ENCODE measurements around the gene MAP4K2. TPM values are rescaled to one million over a fixed set of nuclear protein-coding genes. Genes with fewer than 3 reads are reported as not detected.

Gene MAP4K2
- total RNA-seq, 1 experiment from 2014 or later = 24.5 TPM

- no peak for TF ChIP-seq ZBTB43 (CRISPR knock-in tag; IDR thresholded peaks at IDR 0.05)
- TF ChIP-seq ZNF416 (CRISPR knock-in tag; IDR thresholded peaks at IDR 0.05) = no peak
- TF ChIP-seq ZNF281 (CRISPR knock-in tag; IDR thresholded peaks at IDR 0.05) = no peak
- TF ChIP-seq GTF2I (CRISPR knock-in tag; conservative IDR thresholded peaks at IDR 0.05) = no peak
- TF ChIP-seq ATF1 (CRISPR knock-in tag; IDR thresholded peaks at IDR 0.05) = no peak
- TF ChIP-seq OVOL2 (CRISPR knock-in tag; IDR thresholded peaks at IDR 0.05; ENCODE audit: borderline replicate concordance) = no peak
- TF ChIP-seq JUN (CRISPR knock-in tag; IDR thresholded peaks at IDR 0.05) = no peak
- no peak for TF ChIP-seq ELF4 (CRISPR knock-in tag; IDR thresholded peaks at IDR 0.05; ENCODE audit: low read depth)
- no peak for TF ChIP-seq IRF1 (CRISPR knock-in tag; IDR thresholded peaks at IDR 0.05)
- TF ChIP-seq NR1H2 (CRISPR knock-in tag; IDR thresholded peaks at IDR 0.05) = no peak
- TF ChIP-seq ESRRA (CRISPR knock-in tag; IDR thresholded peaks at IDR 0.05; ENCODE audit: borderline replicate concordance) = no peak
- TF ChIP-seq ZNF232 (CRISPR knock-in tag; IDR thresholded peaks at IDR 0.05) = no peak
- no peak for TF ChIP-seq ZBTB21 (CRISPR knock-in tag; IDR thresholded peaks at IDR 0.05; ENCODE audit: borderline replicate concordance)
- no peak for TF ChIP-seq EMX1 (CRISPR knock-in tag; IDR thresholded peaks at IDR 0.05)
- TF ChIP-seq GRHL2 (CRISPR knock-in tag; IDR thresholded peaks at IDR 0.05; ENCODE audit: insufficient replicate concordance, severe bottlenecking) = no peak
- no peak for TF ChIP-seq MXD4 (CRISPR knock-in tag; IDR thresholded peaks at IDR 0.05; ENCODE audit: borderline replicate concordance)
- no peak for TF ChIP-seq NR2C2 (CRISPR knock-in tag; IDR thresholded peaks at IDR 0.05)
- TF ChIP-seq TEAD1 (CRISPR knock-in tag; IDR thresholded peaks at IDR 0.05) = no peak
- no peak for TF ChIP-seq NFYB (CRISPR knock-in tag; conservative IDR thresholded peaks at IDR 0.05; ENCODE audit: low read depth)
- Mint-ChIP-seq H3K4me3 (no peak overlapping the region), H3K27me3 (ENCODE audit: low read depth) (no peaks in the 10 kb centered on the region; the same call in 1 of the 2 replicates), H3K9me3 (no peaks in the 10 kb centered on the region), H3K4me1 (peaks cover 34% of the 10 kb centered on the region), H3K36me3 (no peaks in the 10 kb centered on the region), H3K27ac (no peak overlapping the region)
- CTCF ChIA-PET = interaction anchor here (1.0 to 4.9 kb wide), 2 partner anchors 10 to 11 kb away, joined by 3 to 30 read pairs; partner anchors contain the start of gene RASGRP2
- DNase-seq (ENCODE audit: low spot score) = no peak
- POLR2A ChIA-PET = no interaction called here
- ATAC-seq = no peak
Measured at GRCh38 chr11:64754919-64755662, 47.9 kb downstream of the MAP4K2 start.

- ATAC-seq = no peak
- DNase-seq (ENCODE audit: low spot score) = no peak
- CTCF ChIA-PET = interaction anchor here (0.6 to 4.9 kb wide), 2 partner anchors 11 to 20 kb away, joined by 4 to 30 read pairs; partner anchors contain the start of gene RASGRP2
- Mint-ChIP-seq H3K36me3 (no peaks in the 10 kb centered on the region), H3K27ac (peak overlapping the region; percentile 72; the same call in 1 of the 2 replicates), H3K9me3 (no peaks in the 10 kb centered on the region), H3K4me1 (peaks cover 27% of the 10 kb centered on the region), H3K27me3 (ENCODE audit: low read depth) (no peaks in the 10 kb centered on the region; the same call in 1 of the 2 replicates), H3K4me3 (no peak overlapping the region)
- POLR2A ChIA-PET = no interaction called here
- no peak for TF ChIP-seq TEAD1 (CRISPR knock-in tag; IDR thresholded peaks at IDR 0.05)
- TF ChIP-seq ATF1 (CRISPR knock-in tag; IDR thresholded peaks at IDR 0.05) = no peak
- no peak for TF ChIP-seq SP1 (CRISPR knock-in tag; conservative IDR thresholded peaks at IDR 0.05)
- no peak for TF ChIP-seq GRHL2 (CRISPR knock-in tag; IDR thresholded peaks at IDR 0.05; ENCODE audit: insufficient replicate concordance, severe bottlenecking)
- no peak for TF ChIP-seq KAT7 (CRISPR knock-in tag; IDR thresholded peaks at IDR 0.05; ENCODE audit: borderline replicate concordance)
- no peak for TF ChIP-seq TP53 (CRISPR knock-in tag; IDR thresholded peaks at IDR 0.05)
- TF ChIP-seq IRF2 (CRISPR knock-in tag; IDR thresholded peaks at IDR 0.05; ENCODE audit: borderline replicate concordance, low read depth) = no peak
- no peak for TF ChIP-seq E2F4 (CRISPR knock-in tag; IDR thresholded peaks at IDR 0.05; ENCODE audit: borderline replicate concordance, low read depth)
- TF ChIP-seq ATF3 (CRISPR knock-in tag; conservative IDR thresholded peaks at IDR 0.05) = no peak
- no peak for TF ChIP-seq NFATC4 (CRISPR knock-in tag; IDR thresholded peaks at IDR 0.05)
- no peak for TF ChIP-seq NR3C1 (CRISPR knock-in tag; conservative IDR thresholded peaks at IDR 0.05; ENCODE audit: low read depth)
- TF ChIP-seq ZBTB21 (CRISPR knock-in tag; IDR thresholded peaks at IDR 0.05; ENCODE audit: borderline replicate concordance) = no peak
- no peak for TF ChIP-seq ESRRA (CRISPR knock-in tag; IDR thresholded peaks at IDR 0.05; ENCODE audit: borderline replicate concordance)
- TF ChIP-seq ZMAT4 (CRISPR knock-in tag; IDR thresholded peaks at IDR 0.05) = no peak
Measured at GRCh38 chr11:64754124-64754918, 48.7 kb downstream of the MAP4K2 start.
